ENCODE measurements around the gene TTC39C.
"Not testable (repeated sequence)": the region's sequence is repeated elsewhere in the genome, so short reads cannot be mapped to it uniquely, and the experiment has no call there.

Gene TTC39C

DNA sequence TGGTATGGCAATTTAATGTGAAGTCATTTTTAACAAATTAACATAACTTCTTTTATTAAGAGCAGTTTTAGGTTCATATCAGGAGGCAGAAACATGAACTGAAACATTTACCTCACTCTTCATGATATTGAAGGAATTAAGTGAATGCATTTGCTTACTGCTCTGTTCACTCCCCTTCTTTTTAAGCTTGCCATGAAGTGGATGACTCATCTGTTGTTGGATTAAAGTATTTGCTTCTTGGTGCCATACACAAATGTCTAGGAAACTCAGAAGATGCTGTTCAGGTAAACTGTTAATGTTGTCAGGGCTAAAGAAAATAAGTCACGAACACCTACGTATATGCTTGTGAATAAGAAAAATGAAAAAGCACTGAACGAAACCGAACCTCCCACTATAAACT, 114.1 kb downstream of the TTC39C start:
- Mint-ChIP-seq H3K4me1 (ENCODE audit: low read depth) (no peaks in the 10 kb centered on the region), H3K27me3 (no peaks in the 10 kb centered on the region), H3K4me3 (no peak overlapping the region), H3K9me3 (no peaks in the 10 kb centered on the region), H3K36me3 (ENCODE audit: low read depth) (peaks cover 52% of the 10 kb centered on the region), H3K27ac (no peak overlapping the region)

DNA sequence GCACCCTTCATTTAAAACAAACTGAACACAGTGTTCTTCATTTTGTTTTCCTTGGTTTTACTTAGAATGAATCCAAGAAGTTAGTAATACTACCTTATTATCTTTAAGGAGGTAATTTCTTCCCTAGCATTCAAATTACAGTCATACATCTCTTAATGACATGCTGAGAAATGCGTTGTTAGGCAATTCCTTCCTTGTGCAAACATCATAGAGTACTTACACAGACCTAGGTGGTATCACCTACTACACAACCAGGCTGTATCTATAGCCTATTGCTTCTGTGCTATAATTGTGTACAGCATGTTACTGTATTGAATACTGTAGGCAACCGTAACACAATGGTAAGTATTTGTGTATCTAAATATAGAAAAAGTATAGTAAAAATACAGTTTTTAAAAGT, 115.9 kb downstream of the TTC39C start:
- no peaks in the 10 kb centered on the region for H3K27me3 Mint-ChIP-seq
- H3K4me3 Mint-ChIP-seq, result no peak overlapping the region
- H3K9me3 Mint-ChIP-seq, result no peaks in the 10 kb centered on the region
- peaks cover 48% of the 10 kb centered on the region for H3K36me3 Mint-ChIP-seq (ENCODE audit: low read depth)
- no peak overlapping the region for H3K27ac Mint-ChIP-seq
- H3K4me1 Mint-ChIP-seq (ENCODE audit: low read depth), result no peaks in the 10 kb centered on the region

DNA sequence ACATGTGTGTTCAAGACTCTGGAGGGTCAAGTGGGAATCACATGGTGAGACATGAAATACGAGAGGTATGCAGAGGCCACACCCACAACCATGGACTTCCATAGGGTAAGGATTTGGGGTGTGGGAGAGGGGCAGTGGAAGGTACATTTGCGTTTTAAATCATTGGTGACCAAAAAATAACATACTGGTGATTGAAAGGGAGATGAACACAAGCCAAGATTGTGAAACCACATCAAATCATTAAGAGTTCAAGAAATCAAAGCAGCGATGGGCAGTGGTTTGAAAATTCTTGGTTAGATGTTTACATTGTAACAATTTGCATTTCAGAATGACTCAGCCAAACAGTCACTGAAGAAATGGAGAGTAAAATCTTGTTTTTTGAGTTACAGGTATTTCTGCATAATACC, 122.4 kb downstream of the TTC39C start:
- peaks cover 4% of the 10 kb centered on the region for H3K9me3 Mint-ChIP-seq
- peaks cover 27% of the 10 kb centered on the region for H3K4me1 Mint-ChIP-seq (ENCODE audit: low read depth)
- H3K4me3 Mint-ChIP-seq, result no peak overlapping the region
- H3K27ac Mint-ChIP-seq, result peak overlapping the region; percentile 22
- peaks cover 14% of the 10 kb centered on the region for H3K27me3 Mint-ChIP-seq
- peaks cover 14% of the 10 kb centered on the region for H3K36me3 Mint-ChIP-seq (ENCODE audit: low read depth)

DNA sequence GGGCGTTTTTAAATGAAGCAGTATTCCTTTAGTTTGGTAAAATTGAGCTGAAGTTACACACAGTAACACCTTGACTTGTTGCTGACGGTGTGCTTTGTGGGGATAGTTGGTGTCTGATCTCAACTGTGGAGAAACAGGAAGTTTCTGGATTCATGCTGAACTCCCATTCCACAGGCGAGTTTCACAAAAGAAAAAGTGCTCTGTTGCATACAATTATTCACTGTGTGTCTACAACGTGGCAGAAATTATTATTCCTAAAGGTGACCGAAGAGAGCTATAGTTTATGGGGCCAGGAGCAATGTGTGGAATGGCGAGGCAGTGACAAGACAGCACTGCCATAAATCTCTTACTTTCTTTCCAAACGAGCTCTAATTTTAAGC, 123.8 kb downstream of the TTC39C start:
- Mint-ChIP-seq H3K4me3 (peak overlapping the region; percentile 83), H3K36me3 (ENCODE audit: low read depth) (peaks cover 8% of the 10 kb centered on the region), H3K4me1 (ENCODE audit: low read depth) (peaks cover 27% of the 10 kb centered on the region), H3K9me3 (peaks cover 4% of the 10 kb centered on the region), H3K27ac (peak overlapping the region; percentile 34), H3K27me3 (peaks cover 17% of the 10 kb centered on the region)

DNA sequence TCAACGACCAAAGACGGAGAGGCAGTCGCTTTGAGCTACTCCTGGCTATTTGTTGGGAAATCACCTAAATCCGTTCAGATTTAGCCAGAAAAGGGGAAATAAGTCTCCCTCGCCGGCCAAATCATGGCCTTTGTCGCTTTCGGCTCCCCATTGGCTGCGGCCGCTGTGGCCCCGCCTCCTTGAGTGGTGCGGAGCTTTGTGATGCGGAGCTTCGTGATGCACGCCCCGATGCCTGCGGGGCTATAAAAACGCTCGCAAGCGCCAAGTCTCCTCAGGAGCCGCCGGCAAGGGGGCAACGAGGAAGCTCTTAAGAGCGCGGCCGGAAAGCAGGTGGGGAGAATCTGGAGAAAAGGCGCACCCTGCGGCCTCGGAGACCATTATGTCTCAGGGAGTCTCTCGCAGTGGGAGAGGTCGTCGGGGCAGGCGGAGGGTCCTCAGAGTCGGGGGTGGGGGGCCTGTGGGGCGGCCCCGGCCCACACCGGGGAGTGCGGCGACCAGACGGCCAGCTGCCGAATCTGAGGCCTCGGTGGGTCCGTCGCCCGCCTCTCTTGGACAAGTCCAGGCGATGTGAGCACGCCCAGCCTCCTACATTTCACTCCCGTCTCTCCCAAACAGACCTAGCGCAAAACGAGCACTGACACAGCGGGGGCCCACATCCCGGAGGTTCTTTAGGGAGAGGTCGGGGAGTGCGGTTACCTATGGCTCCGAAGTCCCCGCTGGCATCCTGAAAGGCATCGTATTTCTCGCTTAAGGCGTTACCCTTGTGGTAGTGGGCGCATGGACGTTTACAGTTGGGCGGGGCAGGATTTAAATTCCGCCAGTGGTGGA, 124.4 kb downstream of the TTC39C start, which contains the start of gene CABYR:
Gene CABYR (plus strand): TSS at position 274 of the 828 bp plus-strand sequence. CDS start 4,053 bp downstream, outside the sequence.
- Mint-ChIP-seq H3K4me3 (peak within 1 kb of the TSS; percentile 83), H3K27me3 (peaks cover 18% of the 10 kb centered on the region), H3K4me1 (ENCODE audit: low read depth) (peaks cover 27% of the 10 kb centered on the region), H3K36me3 (ENCODE audit: low read depth) (peaks cover 6% of the 10 kb centered on the region), H3K9me3 (peaks cover 4% of the 10 kb centered on the region), H3K27ac (peak within 1 kb of the TSS; percentile 63)

DNA sequence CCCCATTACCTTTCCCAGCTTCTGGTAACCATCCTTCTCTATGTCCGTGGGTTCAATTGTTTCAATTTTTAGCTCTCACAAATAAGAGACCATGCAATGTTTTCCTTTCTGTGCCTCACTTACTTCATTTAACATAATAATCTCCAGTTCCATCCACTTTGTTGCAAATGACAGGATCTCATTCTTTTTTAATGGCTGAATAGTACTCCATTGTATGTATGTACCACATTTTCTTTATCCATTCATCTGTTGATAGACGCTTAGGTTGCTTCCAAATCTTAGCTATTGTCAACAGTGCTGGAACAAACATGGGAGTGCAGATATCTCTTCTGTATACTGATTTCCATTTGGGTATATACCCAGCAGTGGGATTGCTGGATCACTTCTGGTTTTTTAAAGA, 126.1 kb downstream of the TTC39C start:
- peaks cover 23% of the 10 kb centered on the region for H3K27me3 Mint-ChIP-seq

DNA sequence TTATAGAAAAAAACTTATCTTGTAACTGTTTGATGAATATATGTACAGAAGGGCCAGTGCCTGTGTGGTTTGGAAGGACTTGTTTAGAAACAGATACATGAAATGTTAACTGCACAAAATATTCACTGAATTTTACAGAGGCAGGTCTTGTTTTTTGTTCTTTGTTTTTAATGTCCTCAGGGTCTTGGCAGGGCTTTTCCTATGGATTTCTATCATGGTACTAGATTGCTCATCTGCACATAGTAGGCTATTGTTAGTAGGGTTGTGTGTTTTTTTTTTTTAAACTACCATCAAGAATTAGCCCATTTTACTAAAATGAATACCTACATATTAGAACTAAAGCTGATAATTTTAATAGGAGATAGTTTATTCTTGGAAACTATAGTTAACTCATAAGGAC, 127.8 kb downstream of the TTC39C start:
- H3K9me3 Mint-ChIP-seq, result peaks cover 4% of the 10 kb centered on the region
- H3K36me3 Mint-ChIP-seq (ENCODE audit: low read depth), result no peaks in the 10 kb centered on the region
- peaks cover 20% of the 10 kb centered on the region for H3K4me1 Mint-ChIP-seq (ENCODE audit: low read depth)
- peaks cover 23% of the 10 kb centered on the region for H3K27me3 Mint-ChIP-seq
- H3K4me3 Mint-ChIP-seq, result no peak overlapping the region
- H3K27ac Mint-ChIP-seq, result no peak overlapping the region

More for the DNA sequence above, 126.1 kb downstream of the TTC39C start:
- Mint-ChIP-seq H3K9me3 (peaks cover 4% of the 10 kb centered on the region), H3K27ac (no peak overlapping the region), H3K4me3 (peak overlapping the region; percentile 21), H3K4me1 (ENCODE audit: low read depth) (peaks cover 27% of the 10 kb centered on the region), H3K36me3 (ENCODE audit: low read depth) (no peaks in the 10 kb centered on the region)

DNA sequence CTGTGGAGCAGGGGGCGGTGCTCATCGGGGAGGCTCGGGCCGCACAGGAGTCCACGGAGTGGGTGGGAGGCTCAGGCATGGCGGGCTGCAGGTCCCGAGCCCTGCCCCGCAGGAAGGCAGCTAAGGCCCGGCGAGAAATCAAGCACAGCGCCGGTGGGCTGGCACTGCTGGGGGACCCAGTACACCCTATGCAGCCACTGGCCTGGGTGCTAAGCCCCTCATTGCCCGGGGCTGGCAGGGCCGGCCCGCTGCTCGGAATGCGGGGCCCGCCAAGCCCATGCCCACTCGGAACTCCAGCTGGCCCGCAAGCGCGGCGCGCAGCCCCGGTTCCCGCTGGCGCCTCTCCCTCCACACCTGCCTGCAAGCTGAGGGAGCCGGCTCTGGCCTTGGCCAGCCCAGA, 135.0 kb downstream of the TTC39C start:
- not testable (repeated sequence) for H3K9me3 Mint-ChIP-seq; H3K27ac Mint-ChIP-seq; H3K4me3 Mint-ChIP-seq; H3K36me3 Mint-ChIP-seq (ENCODE audit: low read depth); H3K4me1 Mint-ChIP-seq (ENCODE audit: low read depth); H3K27me3 Mint-ChIP-seq

DNA sequence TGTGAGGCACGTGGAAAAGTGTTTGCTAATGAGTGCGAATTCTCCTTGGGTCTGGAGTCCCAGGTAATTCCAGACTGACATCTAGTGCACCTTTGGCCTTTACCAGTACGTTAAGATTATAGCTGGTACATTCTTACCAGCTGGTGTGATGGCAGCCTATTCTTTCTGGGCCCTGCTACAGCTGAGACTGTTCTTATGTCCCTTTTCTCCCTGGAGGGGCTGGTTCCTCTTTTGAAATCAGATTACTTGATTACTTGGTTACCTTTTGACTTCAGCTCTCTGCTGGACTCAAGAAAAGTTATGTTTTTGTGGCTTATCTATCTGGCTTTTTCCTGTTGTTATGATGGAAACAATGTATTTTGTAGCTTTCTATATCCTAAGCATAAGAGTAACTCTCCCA, 138.8 kb downstream of the TTC39C start:
- no peaks in the 10 kb centered on the region for H3K27me3 Mint-ChIP-seq
- H3K36me3 Mint-ChIP-seq (ENCODE audit: low read depth), result no peaks in the 10 kb centered on the region
- H3K4me3 Mint-ChIP-seq, result no peak overlapping the region

DNA sequence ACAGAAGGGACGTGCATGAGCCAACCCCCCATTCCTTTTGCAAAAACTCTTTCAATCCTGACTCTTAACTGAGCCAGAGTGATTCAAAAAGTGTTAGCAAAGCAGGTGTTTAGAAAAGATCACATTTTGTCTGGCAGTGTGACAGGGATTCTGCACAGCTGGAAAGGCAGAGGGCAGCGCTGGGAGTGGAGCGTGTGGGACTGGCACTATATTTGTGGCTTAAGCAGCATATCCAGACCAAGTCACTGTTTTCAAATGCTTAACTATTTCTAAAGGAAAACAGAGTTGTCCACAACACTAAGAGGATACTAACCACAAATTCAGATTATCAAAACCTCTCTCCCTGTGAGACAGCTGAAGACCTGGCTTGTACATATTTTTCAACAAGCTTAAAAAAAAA, 143.3 kb downstream of the TTC39C start:
- H3K9me3 Mint-ChIP-seq, result no peaks in the 10 kb centered on the region
- no peaks in the 10 kb centered on the region for H3K36me3 Mint-ChIP-seq (ENCODE audit: low read depth)
- no peaks in the 10 kb centered on the region for H3K27me3 Mint-ChIP-seq
- H3K27ac Mint-ChIP-seq, result no peak overlapping the region
- H3K4me3 Mint-ChIP-seq, result no peak overlapping the region
- no peaks in the 10 kb centered on the region for H3K4me1 Mint-ChIP-seq (ENCODE audit: low read depth)

More for the DNA sequence above, 138.8 kb downstream of the TTC39C start:
- H3K4me1 Mint-ChIP-seq (ENCODE audit: low read depth), result no peaks in the 10 kb centered on the region
- no peaks in the 10 kb centered on the region for H3K9me3 Mint-ChIP-seq
- H3K27ac Mint-ChIP-seq, result no peak overlapping the region

DNA sequence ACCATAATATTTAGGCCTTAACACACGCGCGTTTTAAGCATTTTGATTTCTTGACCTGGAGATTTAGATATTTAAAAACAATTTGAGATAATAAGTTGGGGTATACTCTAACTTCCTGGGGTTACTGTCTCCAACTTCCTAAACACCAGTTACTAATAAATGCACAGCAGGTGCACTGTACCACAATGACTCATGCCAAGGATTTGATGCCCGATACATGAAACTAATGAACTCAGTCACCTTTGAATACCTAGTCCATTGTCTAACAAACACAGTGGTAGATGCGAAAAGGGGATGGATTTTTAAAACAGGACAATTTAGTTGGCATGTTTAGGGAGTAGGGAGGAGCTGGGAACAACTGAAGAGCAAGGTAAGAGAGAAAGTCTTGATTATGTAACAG, 145.5 kb downstream of the TTC39C start:
- Mint-ChIP-seq H3K4me1 (ENCODE audit: low read depth) (no peaks in the 10 kb centered on the region), H3K36me3 (ENCODE audit: low read depth) (no peaks in the 10 kb centered on the region), H3K27ac (no peak overlapping the region), H3K9me3 (no peaks in the 10 kb centered on the region), H3K4me3 (no peak overlapping the region), H3K27me3 (no peaks in the 10 kb centered on the region)

DNA sequence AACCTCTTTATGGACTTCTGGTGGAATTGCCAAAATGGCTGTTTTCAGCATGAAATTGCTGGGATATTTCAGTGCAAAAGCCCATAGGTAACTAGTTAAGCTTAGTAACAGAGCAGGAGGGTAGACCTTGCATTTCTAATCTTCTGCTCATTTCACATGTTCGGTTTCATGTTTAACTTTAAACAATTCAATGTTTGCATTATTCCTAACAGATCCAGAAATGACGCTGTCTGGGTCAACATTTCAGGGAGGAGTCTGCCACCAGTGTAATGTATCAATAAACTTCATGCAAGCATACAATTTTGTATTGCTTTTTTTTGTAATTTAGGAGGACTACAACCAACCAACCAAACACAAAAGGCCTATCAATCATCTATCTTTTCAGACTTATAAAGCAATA, 146.8 kb downstream of the TTC39C start:
- H3K4me1 Mint-ChIP-seq (ENCODE audit: low read depth), result no peaks in the 10 kb centered on the region
- H3K27ac Mint-ChIP-seq, result no peak overlapping the region
- H3K36me3 Mint-ChIP-seq (ENCODE audit: low read depth), result no peaks in the 10 kb centered on the region
- no peaks in the 10 kb centered on the region for H3K27me3 Mint-ChIP-seq
- H3K9me3 Mint-ChIP-seq, result no peaks in the 10 kb centered on the region
- no peak overlapping the region for H3K4me3 Mint-ChIP-seq

DNA sequence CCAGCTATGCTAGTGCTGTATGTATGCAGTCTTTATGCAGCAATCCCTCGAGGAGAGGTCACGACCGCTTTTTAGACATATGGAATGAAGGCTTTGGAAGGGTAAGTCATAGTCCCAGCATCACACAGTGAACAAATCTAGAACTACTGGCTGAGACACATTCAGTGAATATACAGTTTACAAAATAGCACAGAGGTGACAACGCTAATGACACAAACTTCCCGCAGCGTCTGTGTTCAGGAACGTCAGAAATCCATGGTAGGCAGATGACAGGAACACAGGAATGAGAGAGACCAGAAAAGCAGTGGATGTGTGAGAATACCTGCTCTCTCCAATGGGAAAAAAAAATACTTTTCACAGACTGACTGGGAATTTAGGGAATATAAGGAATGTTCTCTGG, 153.9 kb downstream of the TTC39C start:
- Mint-ChIP-seq H3K4me1 (ENCODE audit: low read depth) (no peaks in the 10 kb centered on the region), H3K27ac (no peak overlapping the region), H3K36me3 (ENCODE audit: low read depth) (no peaks in the 10 kb centered on the region), H3K4me3 (no peak overlapping the region), H3K27me3 (no peaks in the 10 kb centered on the region), H3K9me3 (no peaks in the 10 kb centered on the region)

DNA sequence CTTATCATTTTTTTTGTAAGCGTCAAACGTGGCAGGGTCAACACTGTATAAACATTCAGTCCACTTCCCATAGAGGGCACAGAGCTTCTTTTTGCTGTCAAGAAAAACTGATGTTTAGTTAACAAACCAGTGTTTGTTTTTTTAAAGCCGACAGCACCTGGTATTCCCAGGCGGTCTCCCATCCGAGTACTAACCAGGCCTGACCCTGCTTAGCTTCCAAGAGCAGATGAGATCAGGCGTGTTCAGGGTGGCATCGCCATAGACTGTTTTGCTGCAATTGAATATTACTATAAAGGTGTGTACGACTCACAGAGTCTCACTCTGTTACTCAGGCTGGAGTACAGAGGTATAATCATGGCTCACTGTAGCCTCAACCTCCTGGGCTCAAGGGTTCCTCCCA, 155.8 kb downstream of the TTC39C start:
- no peaks in the 10 kb centered on the region for H3K27me3 Mint-ChIP-seq
- H3K9me3 Mint-ChIP-seq, result no peaks in the 10 kb centered on the region

DNA sequence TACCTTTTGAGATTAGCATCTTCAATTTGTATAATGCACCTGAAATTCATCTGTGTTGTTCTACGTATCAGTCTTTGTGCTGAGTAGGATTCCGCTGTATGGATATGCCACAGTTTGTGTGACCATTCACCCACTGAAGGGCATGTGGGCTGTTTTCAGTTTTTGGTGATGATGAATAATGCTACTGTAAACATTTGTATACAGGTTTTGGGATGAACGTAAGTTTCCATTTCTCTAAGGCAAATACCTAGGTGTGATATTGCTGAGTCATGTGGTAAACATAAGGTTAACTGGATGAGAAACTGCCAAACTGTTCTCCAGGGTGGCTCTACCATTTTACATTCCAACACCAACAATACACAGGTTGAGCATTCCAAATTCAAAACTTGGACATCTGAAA, 159.4 kb downstream of the TTC39C start:
- no peaks in the 10 kb centered on the region for H3K36me3 Mint-ChIP-seq (ENCODE audit: low read depth)
- H3K9me3 Mint-ChIP-seq, result no peaks in the 10 kb centered on the region
- no peaks in the 10 kb centered on the region for H3K27me3 Mint-ChIP-seq
- H3K4me1 Mint-ChIP-seq (ENCODE audit: low read depth), result peaks cover 11% of the 10 kb centered on the region
- peak overlapping the region; percentile 5 for H3K27ac Mint-ChIP-seq
- H3K4me3 Mint-ChIP-seq, result no peak overlapping the region

More for the DNA sequence above, 155.8 kb downstream of the TTC39C start:
- no peak overlapping the region for H3K27ac Mint-ChIP-seq
- no peaks in the 10 kb centered on the region for H3K4me1 Mint-ChIP-seq (ENCODE audit: low read depth)
- H3K4me3 Mint-ChIP-seq, result no peak overlapping the region
- H3K36me3 Mint-ChIP-seq (ENCODE audit: low read depth), result no peaks in the 10 kb centered on the region
